IMR-90 (cell line): ENCODE measurements around the gene RELL2. TPM values are rescaled to one million over a fixed set of nuclear protein-coding genes. Genes with fewer than 3 reads are reported as not detected.

Experiments
- ATAC-seq: fragments of 200-7000 bp; cut with Tn5 transposase; 2 replicates; pipeline ENCODE4 v1.9.1; 2020; ENCODE audit warnings: low read depth, mild to moderate bottlenecking, moderate library complexity
- BruUV-seq: library from RNA; stranded (reverse); fragments of 400-500 nt; replicated peaks from 2 replicates; lab custom pipeline; 2021; lab: Mats Ljungman, UMichigan
- CTCF ChIA-PET: fragments of 300-600 bp; formaldehyde crosslinking; extraction: SDS; loops from one replicate; lab custom pipeline; 2021; ENCODE audit warnings: antibody characterized with exemption; lab: Yijun Ruan, JAX
- POLR2A ChIA-PET: fragments of 300-600 bp; sonication (Branson Sonifier 250); formaldehyde crosslinking; loops from one replicate; lab custom pipeline; 2022; ENCODE audit warnings: antibody characterized with exemption; ENCODE audit not compliant: unreplicated experiment; lab: Charles Lee
- DNase-seq: peaks from one replicate; pipeline ENCODE4 v3.0.0; 2013
- H2AFZ ChIP-seq: replicated peaks from 2 replicates; pipeline ENCODE3; 2013; ENCODE audit warnings: low read length, mild to moderate bottlenecking; ENCODE audit not compliant: poor library complexity
- H2AK5ac ChIP-seq: 2 replicates; pipeline ENCODE4 v1.6.1; 2013; ENCODE audit warnings: low read depth, low read length, inconsistent platforms
- H2AK9ac ChIP-seq: replicated peaks from 2 replicates; pipeline ENCODE3; 2013; ENCODE audit warnings: mild to moderate bottlenecking, low read depth, low read length, moderate library complexity; ENCODE audit not compliant: poor library complexity
- H2BK120ac ChIP-seq: 2 replicates; pipeline ENCODE4 v1.6.1; 2013; ENCODE audit warnings: low read depth, low read length, inconsistent platforms
- H2BK15ac ChIP-seq: 3 replicates; pipeline ENCODE4 v1.6.1; 2013; ENCODE audit warnings: low read depth, low read length, inconsistent platforms
- H2BK20ac ChIP-seq: 2 replicates; pipeline ENCODE4 v1.6.1; 2013; ENCODE audit warnings: low read depth, mild to moderate bottlenecking, inconsistent platforms, low read length, moderate library complexity
- H2BK5ac ChIP-seq: 2 replicates; pipeline ENCODE4 v1.6.1; 2013; ENCODE audit warnings: mild to moderate bottlenecking, low read depth, low read length, inconsistent platforms; ENCODE audit not compliant: poor library complexity, severe bottlenecking
- H3K14ac ChIP-seq: replicated peaks from 2 replicates; pipeline ENCODE4 v1.6.1; 2013; ENCODE audit warnings: low read depth, low read length, inconsistent platforms
- H3K18ac ChIP-seq: 2 replicates; pipeline ENCODE4 v1.6.1; 2013; ENCODE audit warnings: low read depth, low read length, control low read depth
- H3K23ac ChIP-seq: 2 replicates; pipeline ENCODE4 v1.6.1; 2013; ENCODE audit warnings: low read depth, low read length, inconsistent platforms
- H3K27ac ChIP-seq: 2 replicates; pipeline ENCODE4 v1.5.1; 2013; ENCODE audit warnings: mild to moderate bottlenecking, control low read depth, low read length; ENCODE audit not compliant: insufficient read depth
- H3K27me3 ChIP-seq: 2 replicates; pipeline ENCODE4 v1.6.1; 2013; ENCODE audit warnings: low read length; ENCODE audit not compliant: control insufficient read depth, insufficient read depth
- H3K36me3 ChIP-seq: 2 replicates; pipeline ENCODE4 v1.6.1; 2013; ENCODE audit warnings: low read length, mixed read lengths; ENCODE audit not compliant: control insufficient read depth, insufficient read depth
- H3K4ac ChIP-seq: 2 replicates; pipeline ENCODE4 v1.6.1; 2013; ENCODE audit warnings: low read depth, low read length, inconsistent platforms
- H3K4me1 ChIP-seq: 2 replicates; pipeline ENCODE4 v1.6.1; 2013; ENCODE audit warnings: low read length, mixed read lengths; ENCODE audit not compliant: control insufficient read depth, insufficient read depth
- H3K4me2 ChIP-seq: 2 replicates; pipeline ENCODE4 v1.6.1; 2013; ENCODE audit warnings: low read depth, mild to moderate bottlenecking, control low read depth, low read length, moderate library complexity
- H3K4me3 ChIP-seq: 2 replicates; pipeline ENCODE4 v1.5.1; 2013; ENCODE audit warnings: low read depth, mild to moderate bottlenecking, control low read depth, low read length, moderate library complexity; ENCODE audit not compliant: insufficient read depth
- H3K56ac ChIP-seq: 2 replicates; pipeline ENCODE4 v1.6.1; 2013; ENCODE audit warnings: low read length, inconsistent platforms; ENCODE audit not compliant: insufficient read depth; ENCODE audit errors: extremely low read depth
- H3K79me1 ChIP-seq, 2 experiments: 2 replicates each; pipeline ENCODE4 v1.6.1; 2013; ENCODE audit warnings: low read length in 2 of 2, inconsistent platforms in 1 of 2, low read depth in 1 of 2
- H3K9ac ChIP-seq: 2 replicates; pipeline ENCODE4 v1.6.1; 2013; ENCODE audit warnings: low read depth, low read length, control low read depth
- H3K9me1 ChIP-seq: 2 replicates; pipeline ENCODE4 v1.6.1; 2013; ENCODE audit warnings: low read length, inconsistent platforms; ENCODE audit not compliant: insufficient read depth
- H3K9me3 ChIP-seq: 2 replicates; pipeline ENCODE4 v1.6.1; 2013; ENCODE audit warnings: low read length; ENCODE audit not compliant: control insufficient read depth, insufficient read depth
- H4K20me1 ChIP-seq: 2 replicates; pipeline ENCODE4 v1.6.1; 2013; ENCODE audit warnings: low read length, inconsistent platforms; ENCODE audit not compliant: insufficient read depth
- H4K5ac ChIP-seq: 2 replicates; pipeline ENCODE4 v1.6.1; 2013; ENCODE audit warnings: mild to moderate bottlenecking, low read depth, low read length, control low read depth
- H4K8ac ChIP-seq, 2 experiments: 2 replicates each; pipeline ENCODE4 v1.6.1; 2013; ENCODE audit warnings: low read depth in 2 of 2, low read length in 2 of 2, control low read depth in 1 of 2, inconsistent platforms in 1 of 2
- H4K91ac ChIP-seq: 2 replicates; pipeline ENCODE4 v1.6.1; 2013; ENCODE audit warnings: low read depth, low read length, inconsistent platforms; ENCODE audit not compliant: insufficient read depth
- CTCF ChIP-seq: conservative IDR thresholded peaks from 2 replicates; pipeline ENCODE4 v1.5.1; 2012; ENCODE audit warnings: mild to moderate bottlenecking, low read depth, low read length, improper control_type of control experiment
- MAFK ChIP-seq: IDR thresholded peaks from 2 replicates; pipeline ENCODE4 v1.6.1; 2012; ENCODE audit warnings: low read depth, low read length, improper control_type of control experiment
- RCOR1 ChIP-seq: IDR thresholded peaks from 2 replicates; pipeline ENCODE4 v1.6.1; 2012; ENCODE audit warnings: mild to moderate bottlenecking, low read length, improper control_type of control experiment; ENCODE audit not compliant: insufficient replicate concordance
- WGBS, 2 experiments: methylation state at CpG; one replicate each; pipeline versions ENCODE4 v1.1.5 to v1.1.7; 2013; ENCODE audit warnings: missing lambda C conversion rate in 2 of 2; ENCODE audit not compliant: insufficient read length in 1 of 2; ENCODE audit errors: extremely low coverage in 2 of 2; 5-methylcytosine and 5-hydroxymethylcytosine counted together
- dilution Hi-C: fragments of 300-500 bp; cut with HindIII; formaldehyde crosslinking; loops from one replicate; pipeline ENCODE4 v1.14.3; 2018; ENCODE audit warnings: low sequenced_read_pairs; ENCODE audit not compliant: unreplicated experiment
- in situ Hi-C: fragments of 300-500 bp; cut with MboI; formaldehyde crosslinking; loops from 3 replicates; pipeline ENCODE4 v1.14.3; 2019; ENCODE audit warnings: low sequenced_read_pairs, inconsistent platforms, mixed read lengths
- intact Hi-C: fragments of 100-400 bp; cut with micrococcal nuclease; formaldehyde crosslinking; loops from 2 replicates; pipeline ENCODE4 v1.10.0; 2022
- polyA plus RNA-seq, 3 experiments: library from polyadenylated mRNA; depleted of rRNA; stranded (reverse); fragments of >200 nt; gene quantifications; 2 replicates each; pipeline ENCODE4 v1.2.3, GENCODE V29; 2012; ENCODE audit warnings: low replicate concordance in 1 of 3
- total RNA-seq: library from RNA; depleted of rRNA; stranded (reverse); fragments of >200 nt; gene quantifications from 2 replicates; pipeline ENCODE4 v1.2.3, GENCODE V29; 2012

Gene RELL2
- total and polyA plus RNA-seq, 2 of the 4 experiments (the other 2 are of a cell fraction) = 2.2 to 7.6 TPM

GRCh38 chr5:141654298-141654697, 17.5 kb downstream of the RELL2 start:
- H3K27me3 ChIP-seq = no peaks in the 10 kb centered on the region
- H3K9me1 ChIP-seq = peaks cover 3% of the 10 kb centered on the region; the same call in 1 of the 2 replicates
- in situ Hi-C loops (no loop called here), dilution Hi-C loops (no loop called here), intact Hi-C loops (no loop called here)
- peak overlapping the region; percentile 82 for H2BK5ac ChIP-seq
- peak overlapping the region; percentile 21; the same call in 1 of the 2 replicates for H3K18ac ChIP-seq
- H3K36me3 ChIP-seq = peaks cover 10% of the 10 kb centered on the region; the same call in 1 of the 2 replicates
- TF ChIP-seq MAFK (peak; percentile 16; the same call in 1 of the 2 replicates), RCOR1 (peak; percentile 53), CTCF (no peak)
- ATAC-seq = peak; percentile 65
- H3K9me3 ChIP-seq = no peaks in the 10 kb centered on the region
- peak overlapping the region; percentile 86 for H2BK120ac ChIP-seq
- H3K23ac ChIP-seq = peak overlapping the region; percentile 35; the same call in 1 of the 2 replicates
- peak overlapping the region; percentile 77 for H3K14ac ChIP-seq
- ChIA-PET CTCF (interaction anchor here (1.1 kb wide), 1 partner anchor 28 kb away, joined by 3 read pairs; no protein-coding TSS in a partner anchor), POLR2A (interaction anchor here (0.6 kb wide), 1 partner anchor 160 kb away, joined by 3 read pairs; no protein-coding TSS in a partner anchor)
- H4K8ac ChIP-seq = peak overlapping the region; percentile 7 to 87; a peak in 3 of 4 replicates
- H4K20me1 ChIP-seq = peaks cover 3% of the 10 kb centered on the region; the same call in 1 of the 2 replicates
- peak overlapping the region; percentile 36 for H3K27ac ChIP-seq
- H3K9ac ChIP-seq = no peak overlapping the region
- no peak overlapping the region; the same call in 1 of the 2 replicates for H3K4me2 ChIP-seq
- no TSS peak for BruUV-seq
- no peak overlapping the region for H3K4me3 ChIP-seq
- peaks cover 18% of the 10 kb centered on the region for H3K4me1 ChIP-seq
- H2AK5ac ChIP-seq = peak overlapping the region; percentile 93
- H3K4ac ChIP-seq = peak overlapping the region; percentile 88
- H4K91ac ChIP-seq = peak overlapping the region; percentile 74
- H2BK20ac ChIP-seq = peak overlapping the region; percentile 50; the same call in 1 of the 2 replicates
- peak overlapping the region; percentile 92 for H2AK9ac ChIP-seq
- WGBS, 2 experiments = no CpG with 5 or more reads among the region's 2 CpGs
- peak; percentile 91 for DNase-seq
- no peak overlapping the region for H3K56ac ChIP-seq
- H3K79me1 ChIP-seq = peaks cover 10 to 22% of the 10 kb centered on the region in 2 experiments
- H2BK15ac ChIP-seq = peak overlapping the region; percentile 85; the same call in 1 of the 3 replicates
- peak overlapping the region; percentile 56; the same call in 1 of the 2 replicates for H4K5ac ChIP-seq
- peak overlapping the region; percentile 78 for H2AFZ ChIP-seq
